Transverse colon (tissue), 4 donors: Measurements from ENCODE around the gene TRPV2. TPM values are rescaled to one million over a fixed set of nuclear protein-coding genes. Genes with fewer than 3 reads are reported as not detected.
"Not testable (repeated sequence)": the region's sequence is repeated elsewhere in the genome, so short reads cannot be mapped to it uniquely, and the experiment has no call there.

Source experiments
- DNase-seq: peaks from one replicate; pipeline ENCODE4 v3.0.0-alpha.2; 2019
- H3K27ac ChIP-seq, 4 donors: fragments of 200-600 bp; sonication (generic); 2 replicates each; pipeline ENCODE4 v1.5.1; 2016 to 2018; ENCODE audit warnings: inconsistent platforms in 4 of 4
- H3K27me3 ChIP-seq: fragments of 200-600 bp; sonication (generic); 2 replicates; pipeline ENCODE4 v1.5.1; 2017; ENCODE audit warnings: inconsistent platforms
- H3K36me3 ChIP-seq, 4 donors: fragments of 200-600 bp; sonication (generic); 2 replicates each; pipeline ENCODE4 v1.5.1; 2017 to 2019; ENCODE audit warnings: inconsistent platforms in 4 of 4
- H3K4me1 ChIP-seq, 4 donors: fragments of 200-600 bp; sonication (generic); 2 replicates each; pipeline ENCODE4 v1.5.1; 2017 to 2020; ENCODE audit warnings: inconsistent platforms in 4 of 4
- H3K4me3 ChIP-seq, 4 donors: fragments of 200-600 bp; sonication (generic); 1 replicate in 1 of 4; 2 replicates in 3 of 4; pipeline versions ENCODE4 v1.5.1 to v1.6.1; 2017 to 2019; ENCODE audit warnings: inconsistent platforms in 4 of 4
- H3K9me3 ChIP-seq, 2 donors: fragments of 200-600 bp; sonication (generic); 2 replicates each; pipeline ENCODE4 v1.5.1; 2017 to 2019; ENCODE audit warnings: inconsistent platforms in 2 of 2
- CTCF ChIP-seq, 5 experiments: fragments of 200-600 bp in 3 of 5; fragments of 450-650 bp in 2 of 5; sonication (generic) in 3 of 5; IDR thresholded peaks; 1 replicate in 2 of 5; 2 replicates in 3 of 5; pipeline ENCODE4 v1.5.1; 2016 to 2017; ENCODE audit warnings: antibody characterized with exemption in 5 of 5, inconsistent platforms in 3 of 5, mild to moderate bottlenecking in 2 of 5, moderate library complexity in 1 of 5
- EP300 ChIP-seq: sonication (generic); formaldehyde crosslinking; IDR thresholded peaks from one replicate; pipeline ENCODE4 v1.6.1; 2017; ENCODE audit warnings: antibody characterized with exemption, low read depth
- POLR2A ChIP-seq: fragments of 450-650 bp; IDR thresholded peaks from one replicate; pipeline ENCODE4 v1.6.1; 2016; ENCODE audit warnings: antibody characterized with exemption, mild to moderate bottlenecking, moderate library complexity
- POLR2AphosphoS5 ChIP-seq, 3 donors: sonication (generic); formaldehyde crosslinking; IDR thresholded peaks; one replicate each; pipeline ENCODE4 v1.6.1; 2016; ENCODE audit warnings: antibody characterized with exemption in 3 of 3
- WGBS, 2 donors: methylation state at CpG; one replicate each; pipeline ENCODE4 v1.1.5; 2018; ENCODE audit warnings: low coverage in 1 of 2; 5-methylcytosine and 5-hydroxymethylcytosine counted together
- in situ Hi-C, 4 donors: fragments of 200-750 bp; cut with MboI; loops; one replicate each; pipeline versions ENCODE4 v1.15.0 to v1.15.1; 2017; ENCODE audit warnings: low sequenced_read_pairs in 3 of 4, low pct_ligation_motif_present in 1 of 4, low pct_unique_long_range_greater_than_20kb in 1 of 4
- intact Hi-C: fragments of 100-400 bp; cut with DNase I; formaldehyde crosslinking; loops from one replicate; pipeline ENCODE4 v1.15.1; 2023; ENCODE audit warnings: low total_unique reads
- total RNA-seq, 4 donors: library from RNA; depleted of rRNA; stranded (reverse); fragments of >200 nt; gene quantifications; one replicate each; pipeline ENCODE4 v1.1.0, GENCODE V29; 2016

The TRPV2 gene
- total RNA-seq, 4 donors from 2014 or later, result 2.4 to 8.2 (median 4.4) TPM

- Histone ChIP-seq H3K4me3 (no peak overlapping the region), H3K36me3 (no peaks in the 10 kb centered on the region), H3K27me3 (no peaks in the 10 kb centered on the region), H3K4me1 (peaks cover 0 to 9% (median 6%) of the 10 kb centered on the region in 4 donors), H3K27ac (no peak overlapping the region), H3K9me3 (no peaks in the 10 kb centered on the region)
- TF ChIP-seq POLR2A (no peak), POLR2AphosphoS5 (IDR thresholded peaks at IDR 0.05) (no peak), CTCF (IDR thresholded peaks at IDR 0.05) (no peak), EP300 (no peak)
- 95% methylated on average over 13 of the region's 13 CpGs; no CpG with 5 or more reads in 1 of the 2 donors for WGBS, 2 donors
- in situ Hi-C loops, result no loop called here
- intact Hi-C loops, result no loop called here
- DNase-seq, result no peak
Observed at GRCh38 chr17:16391451-16391850, 23.9 kb upstream of the TRPV2 start.

- H3K27ac ChIP-seq, DNase-seq, H3K9me3 ChIP-seq, H3K36me3 ChIP-seq, H3K4me3 ChIP-seq, in situ Hi-C loops, H3K27me3 ChIP-seq, H3K4me1 ChIP-seq, intact Hi-C loops: not testable (repeated sequence)
- 88% methylated on average over 8 to 11 of the region's 11 CpGs for WGBS, 2 donors
Observed at GRCh38 chr17:16392491-16392890, 22.9 kb upstream of the TRPV2 start.

- in situ Hi-C loops, result not testable (repeated sequence)
Observed at GRCh38 chr17:16395887-16396286, 19.5 kb upstream of the TRPV2 start.

GRCh38 chr17:16396693-16397092 is 18.7 kb upstream of the TRPV2 start:
- WGBS, 2 donors, result 83 to 96% methylated on average over 2 of the region's 2 CpGs
- H3K27me3 ChIP-seq, H3K27ac ChIP-seq, in situ Hi-C loops, H3K9me3 ChIP-seq, H3K4me1 ChIP-seq, H3K36me3 ChIP-seq, H3K4me3 ChIP-seq, DNase-seq, intact Hi-C loops: not testable (repeated sequence)

More at GRCh38 chr17:16395887-16396286, 19.5 kb upstream of the TRPV2 start:
- H3K4me3 ChIP-seq, H3K27me3 ChIP-seq, H3K27ac ChIP-seq, DNase-seq, H3K9me3 ChIP-seq, H3K4me1 ChIP-seq, H3K36me3 ChIP-seq, intact Hi-C loops: not testable (repeated sequence)
- 56 to 71% methylated on average over 3 to 4 of the region's 4 CpGs for WGBS, 2 donors

GRCh38 chr17:16398270-16399267 is 16.8 kb upstream of the TRPV2 start:
- no peak overlapping the region for H3K27ac ChIP-seq
- TF ChIP-seq POLR2AphosphoS5 (IDR thresholded peaks at IDR 0.05), result no peak
- TF ChIP-seq CTCF (IDR thresholded peaks at IDR 0.05), result no peak
- no peak for TF ChIP-seq EP300
- no peak for TF ChIP-seq POLR2A
- no peak overlapping the region for H3K4me3 ChIP-seq
- intact Hi-C loops, result no loop called here
- H3K27me3 ChIP-seq, result no peaks in the 10 kb centered on the region
- DNase-seq, result no peak
- no peaks in the 10 kb centered on the region for H3K9me3 ChIP-seq
- no peaks in the 10 kb centered on the region for H3K4me1 ChIP-seq
- in situ Hi-C loops, result no loop called here
- 33 to 51% methylated on average over 7 to 9 of the region's 9 CpGs for WGBS, 2 donors
- no peaks in the 10 kb centered on the region for H3K36me3 ChIP-seq

- H3K4me1 ChIP-seq, result peaks cover 6 to 21% (median 16%) of the 10 kb centered on the region in 4 donors
- intact Hi-C loops, H3K4me3 ChIP-seq, H3K27ac ChIP-seq, H3K36me3 ChIP-seq, H3K9me3 ChIP-seq, DNase-seq, in situ Hi-C loops: not testable (repeated sequence)
- WGBS, 2 donors, result 88 to 93% methylated on average over 9 of the region's 9 CpGs
- H3K27me3 ChIP-seq, result peaks cover 10% of the 10 kb centered on the region
Observed at GRCh38 chr17:16403847-16404246, 11.5 kb upstream of the TRPV2 start.
